Head of caudate nucleus (tissue), 42 donors: Measurements from ENCODE around the gene CASP12.
"Not testable (repeated sequence)": the region's sequence is repeated elsewhere in the genome, so short reads cannot be mapped to it uniquely, and the experiment has no call there.

ENCODE experiments used
- DNase-seq, 42 donors: peaks; one replicate each; pipeline versions ENCODE4 v3.0.0 to v3.0.0-alpha.2; 2020 to 2021; ENCODE audit warnings: mixed read lengths in 7 of 42
- intact Hi-C: fragments of 100-400 bp; cut with DNase I; formaldehyde crosslinking; loops from one replicate; pipeline ENCODE4 v1.15.0; 2022

Gene CASP12

DNA sequence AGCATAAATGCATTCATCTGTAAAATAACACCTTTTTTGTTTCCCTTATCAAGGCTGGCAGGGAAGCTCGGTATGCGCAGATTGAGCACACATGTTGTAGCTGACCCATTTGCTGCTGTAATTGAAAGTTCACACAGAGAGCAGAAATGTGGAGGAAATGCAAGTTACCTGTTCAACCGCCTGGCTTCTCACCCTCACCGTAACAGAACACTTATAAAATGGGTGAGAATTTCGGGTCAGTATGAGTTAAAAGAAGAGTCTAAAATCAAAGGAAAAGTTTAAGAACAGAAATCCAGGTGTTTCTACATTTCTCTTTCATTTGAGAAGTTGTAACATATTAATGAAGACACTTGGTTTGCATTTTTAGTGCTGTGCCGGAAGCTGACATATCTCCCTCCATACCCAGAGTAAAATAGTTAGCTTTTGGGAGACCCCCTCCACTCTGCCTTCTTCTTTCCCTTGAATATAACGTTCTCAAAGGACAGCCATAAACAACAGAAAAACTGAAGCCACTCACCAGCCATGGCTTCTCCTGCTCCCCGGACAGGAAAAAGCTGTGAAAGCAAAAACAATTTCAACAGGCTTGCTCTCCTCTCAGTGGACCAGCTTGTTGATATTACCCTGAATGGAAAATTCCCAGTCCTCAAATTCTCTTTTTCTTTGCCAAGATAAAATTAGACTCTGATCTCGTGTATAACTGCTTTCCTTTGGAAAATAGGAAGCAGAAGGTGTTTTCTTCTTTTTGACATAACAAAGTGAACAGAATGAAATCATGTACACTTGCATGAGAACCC is at the start of gene CASP12:
Gene CASP12 (minus strand): TSS at position 570 of the 794 bp plus-strand sequence.
- intact Hi-C loops = no loop called here
- no peak for DNase-seq

DNA sequence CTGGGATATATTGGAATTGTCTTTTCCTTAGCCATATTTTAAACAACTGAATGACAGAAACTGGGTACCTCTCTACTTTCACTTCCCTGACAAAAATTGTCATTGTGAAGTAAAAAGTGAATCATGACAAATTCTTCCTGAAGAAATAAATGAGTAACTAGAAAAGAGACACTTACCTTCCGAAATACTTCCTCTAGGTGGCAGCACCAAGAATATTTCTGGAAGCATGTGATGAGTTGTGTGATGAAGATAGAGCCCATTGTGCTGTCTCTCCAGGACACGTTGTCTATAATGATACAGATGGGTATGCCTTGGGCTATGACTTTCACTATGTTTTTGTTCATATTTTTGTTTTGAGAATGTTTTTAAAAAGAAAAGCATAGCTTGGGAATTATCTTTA is 48.6 kb upstream of the CASP12 start:
- peak in 6 of 42 donors; percentile 2 to 23 (median 10) for DNase-seq
- intact Hi-C loops = no loop called here

DNA sequence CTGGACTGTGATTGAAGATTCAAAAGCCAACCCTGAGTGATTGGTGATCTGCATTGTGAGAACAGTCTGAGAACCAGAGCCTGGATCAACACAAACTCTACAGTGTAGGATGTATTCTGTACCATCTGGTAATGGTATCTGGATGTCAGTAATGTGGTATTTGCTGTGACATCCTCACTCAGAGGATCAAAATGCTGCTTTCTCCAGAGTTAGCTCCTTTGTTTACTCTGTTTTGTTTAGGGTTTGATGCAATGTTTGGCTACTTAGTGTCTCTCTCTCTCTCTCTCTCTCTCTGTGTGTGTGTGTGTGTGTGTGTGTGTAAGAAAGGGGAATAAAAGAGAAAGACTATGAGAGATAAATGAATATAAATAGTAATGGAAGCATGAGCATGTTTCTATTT is 45.8 kb upstream of the CASP12 start:
- intact Hi-C loops = no loop called here
- DNase-seq = no peak

DNA sequence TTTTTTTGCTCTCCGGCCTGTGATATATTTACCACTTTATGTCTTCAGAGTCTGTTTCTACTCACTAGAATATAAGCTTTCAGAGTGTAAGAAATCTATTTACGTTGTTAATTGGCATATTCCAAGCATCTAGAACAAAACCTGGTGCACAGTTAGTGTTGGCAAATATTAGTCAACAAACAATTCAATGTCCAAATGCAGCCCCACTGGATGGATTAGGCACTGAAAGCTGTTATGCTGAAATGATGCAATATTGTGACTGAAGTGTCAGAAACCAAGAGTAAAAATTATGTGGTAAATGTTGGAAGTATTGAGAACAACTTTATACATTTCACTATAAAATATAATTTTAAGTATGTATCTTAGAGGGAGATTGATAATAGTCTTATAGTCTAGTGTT is 45.3 kb upstream of the CASP12 start:
- intact Hi-C loops = no loop called here
- no peak for DNase-seq

DNA sequence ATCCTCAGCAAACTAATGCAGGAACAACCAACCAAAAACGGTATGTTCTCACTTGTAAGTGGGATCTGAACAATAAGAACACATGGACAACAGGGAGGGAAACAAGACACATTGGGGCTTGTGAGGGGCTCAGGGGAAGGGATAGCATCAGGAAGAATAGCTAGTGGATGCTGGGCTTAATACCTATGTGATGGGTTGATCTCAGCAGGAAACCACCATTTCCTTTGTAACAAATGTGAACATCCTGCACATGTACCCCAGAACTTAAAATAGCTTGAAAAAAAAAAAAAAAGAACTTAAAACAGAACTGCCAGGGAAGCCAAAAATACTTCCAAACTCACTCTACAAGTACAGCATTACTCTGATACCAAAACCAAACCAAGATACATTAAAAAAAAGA is 36.3 kb upstream of the CASP12 start:
- DNase-seq = no peak
- intact Hi-C loops = no loop called here

DNA sequence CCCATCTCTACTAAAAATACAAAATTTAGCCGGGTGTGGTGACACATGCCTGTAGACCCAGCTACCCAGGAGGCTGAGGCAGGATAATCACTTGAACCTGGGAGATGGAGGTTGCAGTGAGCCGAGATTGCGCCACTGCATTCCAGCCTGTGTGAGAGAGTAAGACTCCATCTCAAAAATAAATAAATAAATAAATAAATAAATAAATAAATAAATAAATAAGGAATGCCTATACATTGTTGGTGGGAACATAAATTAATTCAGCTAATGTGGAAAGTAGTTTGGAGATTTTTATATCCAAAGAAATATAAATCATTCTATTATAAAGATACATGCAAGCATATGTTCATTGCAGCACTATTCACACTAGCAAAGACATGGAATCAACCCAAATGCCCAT is 35.8 kb upstream of the CASP12 start:
- DNase-seq, intact Hi-C loops: not testable (repeated sequence)

DNA sequence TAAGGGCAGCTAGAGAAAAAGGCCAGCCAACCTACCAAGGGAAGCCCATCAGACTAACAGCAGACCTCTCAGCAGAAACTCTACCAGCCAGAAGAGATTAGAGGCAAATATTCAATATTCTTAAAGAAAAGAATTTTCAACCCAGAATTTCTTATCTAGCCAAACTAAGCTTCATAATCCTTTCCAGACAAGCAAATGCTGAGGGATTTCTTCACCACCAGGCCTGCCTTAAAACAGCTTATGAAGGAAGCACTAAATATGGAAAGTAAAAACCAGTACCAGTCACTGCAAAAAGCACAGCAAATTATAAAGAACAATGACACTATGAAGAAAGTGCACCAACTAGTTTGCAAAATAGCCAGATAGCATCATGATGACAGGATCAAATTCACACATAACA is 30.6 kb upstream of the CASP12 start:
- intact Hi-C loops = no loop called here
- no peak for DNase-seq

DNA sequence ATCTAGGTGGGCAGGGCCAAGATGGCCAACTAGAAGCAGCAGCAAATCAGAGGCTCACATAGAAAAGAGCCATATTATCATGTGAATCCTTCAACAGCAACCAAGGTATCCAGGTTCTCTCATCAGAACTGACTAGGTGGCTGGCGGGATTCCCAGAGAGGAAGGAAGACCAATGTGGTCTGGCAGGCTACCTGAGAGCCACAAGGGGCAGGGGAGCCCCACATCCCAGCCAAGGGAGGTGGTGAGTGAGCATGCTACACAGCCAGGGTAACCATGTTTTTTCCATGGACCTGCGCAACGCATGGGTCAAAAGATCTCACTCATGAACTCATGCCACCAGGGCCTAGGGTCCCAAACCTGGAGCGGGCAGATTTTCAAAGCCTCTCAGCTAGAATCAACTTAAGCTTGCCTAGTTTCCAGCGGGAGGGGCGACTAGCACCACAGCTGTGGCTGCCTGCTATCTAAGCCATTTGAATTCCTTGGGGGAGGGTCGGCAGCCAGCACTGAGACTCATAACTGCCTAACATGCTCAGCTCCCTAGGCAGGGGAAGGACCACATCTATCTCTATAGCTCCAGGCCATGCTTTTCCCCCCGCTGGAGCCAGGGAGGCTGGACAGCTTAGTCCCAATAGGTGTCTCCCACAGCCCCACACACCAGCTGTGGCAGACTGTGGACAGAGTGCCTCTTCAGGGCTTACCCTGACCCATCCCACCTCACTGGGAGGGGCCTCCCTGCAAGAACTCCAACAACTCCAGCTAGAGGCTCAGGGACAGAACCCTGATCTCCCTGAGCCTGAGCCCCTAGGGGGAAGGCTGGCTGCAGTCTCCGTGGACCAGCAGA is 28.7 kb upstream of the CASP12 start:
- intact Hi-C loops = no loop called here
- DNase-seq = no peak

DNA sequence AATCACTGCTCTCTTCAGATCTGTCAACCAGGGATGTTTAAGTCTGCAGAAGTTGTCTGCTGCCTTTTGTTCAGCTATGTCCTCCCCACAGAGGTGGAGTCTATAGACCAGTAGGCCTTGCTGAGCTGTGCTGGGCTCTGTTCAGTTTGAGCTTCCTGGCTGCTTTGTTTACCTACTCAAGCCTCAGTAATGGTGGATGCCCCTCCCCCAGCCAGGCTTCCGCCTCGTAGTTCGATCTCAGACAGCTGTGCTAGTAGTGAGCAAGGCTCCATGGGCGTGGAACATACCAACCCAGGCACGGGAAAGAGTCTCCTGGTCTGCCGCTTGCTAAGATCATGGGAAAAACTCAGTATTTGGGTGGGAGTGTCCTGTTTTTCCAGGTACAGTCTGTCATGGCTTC is 27.6 kb upstream of the CASP12 start:
- DNase-seq = no peak
- intact Hi-C loops = no loop called here

DNA sequence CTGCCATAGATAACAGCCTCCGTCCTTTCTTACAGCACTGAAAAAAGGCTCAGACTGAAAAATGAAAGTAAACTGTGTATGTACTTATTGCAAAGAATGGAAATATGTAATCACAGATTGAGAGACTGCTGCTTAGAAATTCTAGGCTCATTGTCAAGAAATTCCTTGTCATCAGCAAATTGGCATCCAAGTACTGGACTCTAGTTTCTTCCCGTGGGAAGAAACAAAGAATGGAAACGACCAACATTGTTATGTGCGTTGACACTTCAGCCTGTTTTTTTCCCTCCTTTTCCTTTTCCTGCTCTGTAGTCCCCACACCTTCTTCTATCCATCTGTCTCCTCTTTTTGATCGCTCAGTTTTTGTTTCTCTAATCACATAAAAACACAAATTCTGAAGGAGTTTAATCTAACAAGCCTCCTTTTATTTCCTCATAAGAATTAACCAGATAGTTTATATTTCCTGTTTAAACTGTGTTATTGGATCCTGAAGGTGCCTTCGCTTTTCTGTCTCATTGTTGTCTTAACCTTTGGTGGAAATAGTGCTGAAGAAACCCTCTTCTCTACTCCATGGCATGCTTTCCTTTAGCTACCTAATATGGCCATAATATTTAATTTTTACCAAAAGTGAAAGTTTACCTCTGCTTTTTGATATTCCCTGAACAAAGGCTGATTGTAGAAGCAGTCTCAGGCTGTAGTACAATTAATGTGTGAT is 20.0 kb upstream of the CASP12 start:
- intact Hi-C loops = no loop called here
- no peak for DNase-seq

DNA sequence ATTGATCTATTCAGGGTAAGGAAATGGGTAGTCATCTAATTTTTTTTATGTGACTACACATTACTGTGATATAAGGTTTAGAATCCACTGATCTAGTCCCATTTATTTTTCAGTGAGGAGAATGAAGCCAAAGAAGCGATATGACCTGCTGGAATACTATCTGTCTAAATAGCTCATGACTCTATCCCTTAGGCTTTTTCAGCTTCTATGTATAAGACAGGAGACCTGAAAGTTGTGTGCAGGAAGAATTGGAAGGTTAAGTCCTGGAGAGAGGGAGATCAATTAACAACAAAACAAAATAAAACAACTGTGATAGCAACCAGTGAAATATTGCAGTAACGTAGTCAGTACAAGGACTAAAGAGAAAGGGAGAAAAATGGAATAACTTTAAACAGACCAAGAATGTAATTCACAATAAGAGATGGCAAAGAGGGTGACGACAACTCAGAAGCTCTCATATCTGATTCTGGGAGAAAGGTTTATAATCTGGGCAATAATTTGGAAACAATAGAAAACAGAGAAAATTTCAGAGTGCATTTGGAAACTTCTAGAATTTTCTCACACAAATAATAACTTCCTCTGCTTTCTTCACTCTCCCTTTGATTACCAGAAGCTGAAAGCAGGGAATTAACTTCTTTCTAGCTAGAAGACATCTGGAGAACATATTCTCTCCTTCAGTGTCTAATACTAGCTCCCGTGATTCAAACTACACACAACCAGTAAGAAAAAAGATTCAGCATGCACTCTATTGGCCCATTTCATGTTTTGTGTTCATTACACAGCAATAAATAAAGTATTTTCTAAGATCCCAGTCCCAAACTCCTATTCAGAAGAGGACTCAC is 19.2 kb upstream of the CASP12 start:
- DNase-seq = no peak
- intact Hi-C loops = no loop called here

DNA sequence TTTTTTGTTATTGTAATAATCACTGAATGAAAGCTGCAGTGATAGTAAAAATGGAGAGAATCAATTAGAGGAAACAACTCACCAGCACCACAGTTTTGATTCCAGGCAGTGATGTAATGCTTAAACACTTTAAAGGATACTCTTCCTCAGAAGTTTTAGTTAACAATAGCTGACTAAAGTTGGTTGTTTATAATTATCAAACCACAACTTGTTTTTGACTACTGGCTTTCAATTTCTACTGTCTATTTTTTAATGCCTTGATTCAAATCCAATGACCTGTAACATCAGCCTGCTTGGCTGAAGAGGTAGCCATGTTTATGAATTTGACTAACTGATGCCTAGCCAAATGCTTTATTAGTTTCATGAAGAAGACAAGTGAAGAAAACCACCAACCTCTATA is 18.2 kb upstream of the CASP12 start:
- intact Hi-C loops = no loop called here
- DNase-seq = no peak

DNA sequence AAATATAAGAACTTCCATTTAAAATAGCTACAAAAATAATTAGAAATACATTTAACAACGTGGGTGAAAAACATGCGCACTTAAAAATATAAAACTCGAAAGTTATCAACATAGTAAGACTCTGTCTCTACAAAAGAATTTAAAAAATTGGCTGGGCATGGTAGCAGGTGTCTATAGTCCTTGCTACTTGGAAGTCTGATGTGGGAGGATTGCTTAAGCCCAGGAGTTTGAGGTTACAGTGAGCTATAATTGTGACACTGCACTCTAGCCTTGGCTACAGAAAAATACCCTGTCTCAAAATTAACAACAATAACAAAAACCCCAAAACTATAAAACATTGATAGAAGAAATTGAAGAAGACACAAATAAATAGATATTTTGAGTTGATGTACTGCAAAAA is 13.8 kb upstream of the CASP12 start:
- intact Hi-C loops = no loop called here
- DNase-seq = no peak

DNA sequence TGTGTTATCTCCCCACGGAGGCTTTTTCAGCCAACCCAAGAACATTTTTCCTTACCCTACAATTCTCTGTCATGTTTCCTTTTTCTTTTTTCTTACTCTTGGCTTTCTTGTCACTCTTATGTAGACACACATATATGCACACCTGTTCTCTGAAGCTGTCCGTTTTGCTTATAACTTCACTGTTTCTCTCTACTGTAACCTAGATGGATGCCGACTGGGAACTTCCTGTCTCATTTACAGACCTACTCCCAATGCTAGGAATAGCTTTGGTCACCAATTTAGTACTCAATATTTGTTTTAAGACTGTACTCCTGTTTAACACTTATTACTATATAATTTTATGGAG is 9.9 kb upstream of the CASP12 start:
- intact Hi-C loops = no loop called here
- DNase-seq = no peak

DNA sequence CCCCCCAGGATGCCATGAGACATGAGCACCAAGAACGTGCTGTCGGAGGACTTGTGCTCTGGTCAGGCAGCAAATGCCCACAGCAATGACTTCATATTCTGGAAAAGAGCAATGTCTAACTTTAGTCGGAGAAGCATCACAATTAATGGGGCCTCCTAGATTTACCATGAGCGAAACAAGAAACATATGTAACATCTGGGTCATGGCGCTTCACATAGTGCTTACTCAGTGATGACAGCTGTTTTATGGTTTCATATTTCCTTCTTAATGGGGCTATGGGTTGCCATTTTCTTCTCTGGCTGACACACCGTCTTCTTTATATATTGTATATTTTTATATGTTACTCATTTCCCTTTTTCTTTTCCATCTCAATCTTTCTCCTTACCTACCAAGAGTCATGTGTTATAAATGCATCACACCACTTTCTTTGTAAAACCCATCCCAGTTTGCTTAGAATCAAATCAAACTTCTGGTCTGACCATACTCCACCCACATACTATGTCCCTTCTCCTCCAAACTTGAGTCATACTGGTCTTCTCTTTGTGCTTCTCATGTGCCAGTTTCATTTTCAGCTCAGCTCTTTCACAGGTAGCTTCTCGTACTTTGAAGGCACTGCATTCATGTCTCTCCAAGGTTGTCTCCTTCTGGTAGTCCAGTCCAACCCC is 9.4 kb upstream of the CASP12 start:
- intact Hi-C loops = no loop called here

DNA sequence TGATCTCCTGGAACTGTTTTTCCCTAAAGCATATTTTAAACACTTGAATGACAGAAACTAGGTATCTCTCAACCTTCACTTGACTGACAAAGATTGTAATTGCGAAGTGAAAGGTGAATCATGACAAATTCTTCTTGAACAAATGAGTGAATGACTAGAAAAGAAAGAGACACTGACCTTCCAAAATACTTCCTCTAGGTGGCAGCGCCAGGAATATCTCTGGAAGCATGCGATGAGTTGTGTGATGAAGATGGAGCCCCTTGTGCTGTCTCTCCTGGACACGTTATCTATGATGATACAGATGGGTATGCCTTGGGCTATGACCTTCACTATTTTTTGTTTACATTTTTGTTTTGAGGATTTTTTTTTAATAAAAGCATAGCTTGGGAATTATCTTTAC is 7.0 kb upstream of the CASP12 start:
- intact Hi-C loops = no loop called here
- no peak for DNase-seq

More for the DNA sequence above, 9.4 kb upstream of the CASP12 start:
- DNase-seq = no peak

DNA sequence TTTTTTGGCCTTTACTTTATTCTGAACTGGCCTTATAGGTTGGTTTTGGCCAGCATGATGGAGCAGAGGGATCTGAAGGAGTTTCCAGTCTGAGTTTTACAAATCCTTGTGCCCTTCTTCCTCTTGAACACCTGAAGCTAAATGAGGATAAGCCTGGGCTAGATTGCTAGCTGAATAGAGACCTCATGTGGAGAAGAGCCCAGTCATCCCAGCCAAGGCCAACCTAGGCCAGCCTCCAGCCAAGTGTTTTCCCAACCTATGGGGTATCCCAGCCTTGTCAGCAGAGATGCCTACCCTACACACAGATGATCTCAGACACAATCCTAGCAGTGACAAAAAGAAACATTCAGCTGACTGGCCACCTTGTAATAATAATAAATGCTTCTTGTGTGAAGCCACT is 966 bp upstream of the CASP12 start:
- no peak for DNase-seq
- intact Hi-C loops = no loop called here

DNA sequence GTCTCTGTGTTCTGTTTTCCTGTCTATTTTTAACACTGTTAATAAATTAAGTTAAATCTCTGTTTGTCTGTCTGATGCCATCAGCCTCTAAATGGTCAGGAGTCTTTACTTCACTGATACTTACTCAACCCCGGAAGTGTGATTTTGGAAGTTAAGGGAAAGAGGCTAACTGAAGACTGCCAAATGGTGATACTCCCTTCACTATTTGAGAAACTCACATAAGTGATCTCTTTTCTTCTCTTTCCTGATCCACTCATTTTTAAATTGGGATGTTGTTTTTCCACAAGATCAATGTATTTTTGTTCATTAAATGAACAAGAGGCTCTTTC is 389 bp upstream of the CASP12 start:
- no peak for DNase-seq
- intact Hi-C loops = no loop called here

DNA sequence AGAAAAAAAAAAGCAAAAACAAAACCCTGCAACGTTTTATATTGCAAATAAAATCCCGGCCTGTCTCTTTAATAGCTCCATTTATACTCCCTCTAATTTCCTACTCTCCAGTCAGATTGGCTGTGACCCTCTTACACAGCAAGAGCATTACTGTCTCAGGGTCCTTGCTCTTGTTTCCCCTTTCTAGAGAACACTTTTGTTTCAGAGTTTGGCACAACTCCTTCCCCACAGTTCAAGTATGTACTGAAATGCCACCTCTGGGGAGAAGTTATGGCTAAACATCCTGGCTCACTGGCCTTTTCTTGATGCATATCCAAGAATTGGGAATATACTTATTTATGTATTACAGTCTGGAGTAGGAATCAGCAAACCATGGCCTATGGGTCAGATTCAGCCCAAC is 2.6 kb downstream of the CASP12 start:
- no peak for DNase-seq
- intact Hi-C loops = no loop called here
